ENCODE results near the gene DDX39A. TPM values are rescaled to one million over a fixed set of nuclear protein-coding genes. Genes with fewer than 3 reads are reported as not detected.
"Not testable (repeated sequence)": the region's sequence is repeated elsewhere in the genome, so short reads cannot be mapped to it uniquely, and the experiment has no call there.

Gene DDX39A
- total RNA-seq, 1 donor from 2014 or later, result 54.8 TPM

DNA sequence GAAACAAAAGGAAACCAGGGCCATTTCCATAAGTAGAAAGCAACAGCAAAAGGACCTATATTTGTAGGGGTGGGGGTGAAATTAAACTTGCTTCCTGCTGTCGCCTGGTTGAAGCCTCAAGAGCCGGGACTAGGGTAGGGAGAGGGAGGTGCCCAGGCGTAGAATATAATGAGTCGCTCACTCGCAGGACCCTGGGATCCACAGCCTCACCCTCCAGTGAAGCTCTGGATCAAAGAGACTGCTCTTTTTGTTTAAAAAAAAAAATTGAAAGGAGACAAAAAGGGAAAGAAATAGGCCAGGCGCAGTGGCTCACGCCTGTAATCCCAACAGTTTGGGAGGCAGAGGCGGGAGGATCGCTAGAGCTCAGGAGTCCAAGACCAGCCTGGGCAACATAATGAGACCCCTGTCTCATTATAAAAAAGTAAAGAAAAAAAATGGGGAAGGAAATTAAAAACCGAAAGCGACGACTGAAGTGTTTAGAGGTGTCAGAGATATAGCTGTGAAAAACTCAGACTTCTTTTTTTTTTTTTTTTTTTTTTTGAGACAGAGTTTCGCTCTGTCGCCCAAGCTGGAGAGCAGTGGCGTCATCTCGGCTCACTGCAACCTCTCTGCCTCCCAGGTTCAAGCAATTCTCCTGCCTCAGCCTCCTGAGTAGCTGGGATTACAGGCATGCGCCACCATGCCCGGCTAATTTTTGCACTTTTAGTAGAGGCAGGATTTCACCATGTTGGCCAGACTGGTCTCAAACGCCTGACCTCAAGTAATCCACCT, 48.8 kb downstream of the DDX39A start:
- Histone ChIP-seq H3K36me3 (ENCODE audit: control insufficient read depth, insufficient read depth, low read length) (no peaks in the 10 kb centered on the region), H3K4me3 (ENCODE audit: low read depth, low read length) (no peak overlapping the region), H3K27me3 (ENCODE audit: control insufficient read depth, insufficient read depth, low read length) (no peaks in the 10 kb centered on the region)
- no peak for TF ChIP-seq CTCF (IDR thresholded peaks at IDR 0.05; ENCODE audit: insufficient read depth, low read length, severe bottlenecking)
- FAIRE-seq (no peak), DNase-seq (ENCODE audit: low read depth) (no peak)

GRCh38 chr19:14369399-14370168, 49.6 kb downstream of the DDX39A start:
- H3K27me3 ChIP-seq (ENCODE audit: control insufficient read depth, insufficient read depth, low read length), result no peaks in the 10 kb centered on the region
- FAIRE-seq (no peak), DNase-seq (ENCODE audit: low read depth) (no peak)
- TF ChIP-seq CTCF (IDR thresholded peaks at IDR 0.05; ENCODE audit: insufficient read depth, low read length, severe bottlenecking), result no peak
- H3K36me3 ChIP-seq (ENCODE audit: control insufficient read depth, insufficient read depth, low read length), result no peaks in the 10 kb centered on the region
- no peak overlapping the region for H3K4me3 ChIP-seq (ENCODE audit: low read depth, low read length)

DNA sequence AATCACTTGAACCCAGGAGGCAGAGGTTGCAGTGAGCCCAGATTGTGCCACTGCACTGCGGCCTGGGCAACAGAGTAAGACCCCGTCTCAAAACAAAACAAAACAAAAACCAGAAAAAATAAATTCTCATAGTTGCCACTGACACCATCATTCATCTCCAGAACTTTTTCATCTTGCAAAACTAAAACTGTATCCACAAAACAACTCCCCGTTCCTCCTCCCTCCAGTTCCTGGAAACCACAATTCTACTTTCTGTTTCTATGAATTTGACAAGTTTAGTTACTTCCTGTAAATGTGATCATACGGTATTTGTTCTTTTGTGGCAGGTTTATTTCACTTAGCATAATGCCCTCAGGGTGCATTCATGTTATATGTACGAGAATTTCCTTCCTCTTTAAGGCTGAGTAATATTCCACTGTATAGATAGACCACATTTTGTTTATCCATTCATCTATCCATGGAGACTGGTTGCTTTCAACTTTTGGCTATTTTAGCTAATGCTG, 51.1 kb downstream of the DDX39A start:
- Histone ChIP-seq H3K4me3 (ENCODE audit: low read depth, low read length) (no peak overlapping the region), H3K36me3 (ENCODE audit: control insufficient read depth, insufficient read depth, low read length) (no peaks in the 10 kb centered on the region), H3K27me3 (ENCODE audit: control insufficient read depth, insufficient read depth, low read length) (no peaks in the 10 kb centered on the region)
- no peak for FAIRE-seq
- no peak for TF ChIP-seq CTCF (IDR thresholded peaks at IDR 0.05; ENCODE audit: insufficient read depth, low read length, severe bottlenecking)
- DNase-seq (ENCODE audit: low read depth), result no peak

- no peak for FAIRE-seq
- TF ChIP-seq CTCF (IDR thresholded peaks at IDR 0.05; ENCODE audit: insufficient read depth, low read length, severe bottlenecking), result no peak
- H3K27me3 ChIP-seq (ENCODE audit: control insufficient read depth, insufficient read depth, low read length), result no peaks in the 10 kb centered on the region
- no peak for DNase-seq (ENCODE audit: low read depth)
- H3K4me3 ChIP-seq (ENCODE audit: low read depth, low read length), result no peak overlapping the region
- H3K36me3 ChIP-seq (ENCODE audit: control insufficient read depth, insufficient read depth, low read length), result no peaks in the 10 kb centered on the region
Measured at GRCh38 chr19:14367016-14367415, 52.1 kb downstream of the DDX39A start.

GRCh38 chr19:14366529-14366928, 52.6 kb downstream of the DDX39A start:
- no peak for TF ChIP-seq CTCF (IDR thresholded peaks at IDR 0.05; ENCODE audit: insufficient read depth, low read length, severe bottlenecking)
- DNase-seq (ENCODE audit: low read depth) (peak; percentile 88), FAIRE-seq (no peak)

DNA sequence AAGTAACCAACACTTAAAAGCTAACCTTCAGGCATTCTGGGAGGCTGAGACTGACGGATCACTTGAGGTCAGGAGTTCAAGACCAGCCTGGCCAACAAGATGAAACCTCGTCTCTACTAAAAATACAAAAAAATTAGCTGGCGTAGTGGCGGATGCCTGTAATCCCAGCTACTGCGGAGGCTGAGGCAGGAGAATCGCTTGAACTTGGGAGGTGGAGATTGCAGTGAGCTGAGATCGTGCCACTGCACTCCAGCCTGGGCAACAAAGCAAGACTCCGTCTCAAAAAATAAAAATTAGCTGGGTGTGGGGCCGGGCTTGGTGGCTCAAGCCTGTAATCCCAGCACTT, 55.1 kb downstream of the DDX39A start:
- H3K27me3 ChIP-seq (ENCODE audit: control insufficient read depth, insufficient read depth, low read length); FAIRE-seq; DNase-seq (ENCODE audit: low read depth); H3K4me3 ChIP-seq (ENCODE audit: low read depth, low read length); H3K36me3 ChIP-seq (ENCODE audit: control insufficient read depth, insufficient read depth, low read length): not testable (repeated sequence)

More at GRCh38 chr19:14366529-14366928, 52.6 kb downstream of the DDX39A start:
- Histone ChIP-seq H3K36me3 (ENCODE audit: control insufficient read depth, insufficient read depth, low read length) (no peaks in the 10 kb centered on the region), H3K27me3 (ENCODE audit: control insufficient read depth, insufficient read depth, low read length) (no peaks in the 10 kb centered on the region), H3K4me3 (ENCODE audit: low read depth, low read length) (no peak overlapping the region)
